ENCODE measurements around the gene GATB. TPM values are rescaled to one million over a fixed set of nuclear protein-coding genes. Genes with fewer than 3 reads are reported as not detected.

Gene GATB
- total RNA-seq, 1 donor from 2014 or later, result 14.2 TPM

- TF ChIP-seq CTCF (IDR thresholded peaks at IDR 0.05), result no peak
- Histone ChIP-seq H3K36me3 (peaks cover 5% of the 10 kb centered on the region), H3K27me3 (ENCODE audit: low read depth) (no peaks in the 10 kb centered on the region), H3K9me3 (no peaks in the 10 kb centered on the region), H3K4me1 (peaks cover 20% of the 10 kb centered on the region), H3K27ac (no peak overlapping the region), H3K4me3 (no peak overlapping the region)
- intact Hi-C loops (cut with DNase I), result no loop called here
- ATAC-seq, result no peak
- no peak for DNase-seq
Measured at GRCh38 chr4:151690876-151691275, 69.9 kb downstream of the GATB start.

- H3K27ac ChIP-seq, result no peak overlapping the region
- no peaks in the 10 kb centered on the region for H3K27me3 ChIP-seq (ENCODE audit: low read depth)
- DNase-seq (no peak), ATAC-seq (no peak)
- H3K9me3 ChIP-seq, result no peaks in the 10 kb centered on the region
- intact Hi-C loops (cut with DNase I), result no loop called here
- TF ChIP-seq CTCF (IDR thresholded peaks at IDR 0.05), result no peak
- no peak overlapping the region for H3K4me3 ChIP-seq
- peaks cover 20% of the 10 kb centered on the region for H3K4me1 ChIP-seq
- peaks cover 5% of the 10 kb centered on the region for H3K36me3 ChIP-seq
Measured at GRCh38 chr4:151690164-151690870, 70.5 kb downstream of the GATB start.

GRCh38 chr4:151689211-151689991 is 71.4 kb downstream of the GATB start:
- H3K27ac ChIP-seq, result no peak overlapping the region
- DNase-seq (no peak), ATAC-seq (no peak)
- H3K4me3 ChIP-seq, result no peak overlapping the region
- H3K27me3 ChIP-seq (ENCODE audit: low read depth), result no peaks in the 10 kb centered on the region
- peaks cover 20% of the 10 kb centered on the region for H3K4me1 ChIP-seq
- H3K9me3 ChIP-seq, result no peaks in the 10 kb centered on the region
- peaks cover 5% of the 10 kb centered on the region for H3K36me3 ChIP-seq
- intact Hi-C loops (cut with DNase I), result no loop called here
- no peak for TF ChIP-seq CTCF (IDR thresholded peaks at IDR 0.05)

GRCh38 chr4:151688785-151689043 is 72.1 kb downstream of the GATB start:
- peaks cover 20% of the 10 kb centered on the region for H3K4me1 ChIP-seq
- no peak overlapping the region for H3K4me3 ChIP-seq
- H3K36me3 ChIP-seq, result peaks cover 5% of the 10 kb centered on the region
- no peak for TF ChIP-seq CTCF (IDR thresholded peaks at IDR 0.05)
- H3K27me3 ChIP-seq (ENCODE audit: low read depth), result no peaks in the 10 kb centered on the region
- no peak overlapping the region for H3K27ac ChIP-seq
- intact Hi-C loops (cut with DNase I), result no loop called here
- H3K9me3 ChIP-seq, result no peaks in the 10 kb centered on the region
- ATAC-seq (no peak), DNase-seq (no peak)

GRCh38 chr4:151688003-151688784 is 72.6 kb downstream of the GATB start:
- no peak for TF ChIP-seq CTCF (IDR thresholded peaks at IDR 0.05)

More at GRCh38 chr4:151688003-151688784, 72.6 kb downstream of the GATB start:
- no peak for ATAC-seq
- H3K27ac ChIP-seq, result peak overlapping the region; percentile 24
- no peak for DNase-seq
- no peaks in the 10 kb centered on the region for H3K27me3 ChIP-seq (ENCODE audit: low read depth)
- peaks cover 20% of the 10 kb centered on the region for H3K4me1 ChIP-seq
- no peaks in the 10 kb centered on the region for H3K9me3 ChIP-seq
- no peak overlapping the region for H3K4me3 ChIP-seq
- H3K36me3 ChIP-seq, result peaks cover 5% of the 10 kb centered on the region
- intact Hi-C loops (cut with DNase I), result no loop called here
